ENCODE measurements around the gene NFKBIA. TPM values are rescaled to one million over a fixed set of nuclear protein-coding genes. Genes with fewer than 3 reads are reported as not detected.

Gene NFKBIA
- total and polyA plus RNA-seq, 10 donors: 107 to 482 (median 305) TPM

DNA sequence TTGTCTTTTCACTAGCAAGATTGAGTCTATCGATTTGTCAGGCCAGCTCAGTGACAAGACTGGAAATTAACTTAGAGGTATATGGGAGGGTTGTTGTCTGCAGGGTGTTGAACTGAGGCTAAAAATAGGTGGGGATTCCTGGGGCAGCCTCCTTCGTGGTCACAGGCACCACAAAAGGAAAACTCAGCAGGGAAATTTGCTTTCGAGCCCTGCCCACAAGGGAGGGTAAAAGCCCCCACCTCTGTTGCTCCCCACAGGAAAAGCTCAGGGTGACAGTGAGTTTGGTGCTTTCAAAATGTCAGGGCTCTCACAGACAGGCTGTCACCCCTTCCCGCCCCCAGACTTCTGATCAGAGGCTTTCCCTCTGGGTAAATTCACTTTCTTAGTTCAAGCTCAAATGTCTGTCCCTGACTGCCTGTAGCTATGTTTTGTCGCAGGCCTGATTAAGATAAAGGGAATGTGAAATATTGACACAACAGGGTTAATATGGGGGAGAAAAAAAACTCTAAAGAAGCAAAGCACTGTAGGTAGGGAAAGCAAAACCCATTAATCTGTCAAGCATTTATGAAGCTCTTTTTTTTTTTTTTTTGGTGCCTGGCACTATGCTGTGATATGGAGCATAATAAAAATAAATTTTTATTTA is 11.7 kb upstream of the NFKBIA start:
- no peaks in the 10 kb centered on the region for H3K9me3 ChIP-seq
- H3K36me3 ChIP-seq: no peaks in the 10 kb centered on the region
- peak overlapping the region in 7 of 8 donors; percentile 44 to 78 (median 69) for H3K27ac ChIP-seq
- no peaks in the 10 kb centered on the region for H3K27me3 ChIP-seq (replicated peaks in 1 of 7)
- no peak for DNase-seq
- TF ChIP-seq POLR2AphosphoS5 (IDR thresholded peaks at IDR 0.05) (no peak), CTCF (IDR thresholded peaks at IDR 0.05 in 8 of 11, conservative IDR thresholded peaks at IDR 0.05 in 3 of 11) (no peak), POLR2A (IDR thresholded peaks at IDR 0.05) (no peak)
- WGBS, 5 donors: 11 to 27% (median 14%) methylated on average over 5 of the region's 5 CpGs
- peaks cover 5 to 68% (median 47%) of the 10 kb centered on the region in 6 donors for H3K4me1 ChIP-seq
- intact Hi-C loops (cut with DNase I; ENCODE audit: low total_unique reads): no loop called here
- H3K4me3 ChIP-seq: peak overlapping the region in 1 of 8 donors; percentile 1

GRCh38 chr14:35414365-35414764 is 9.8 kb upstream of the NFKBIA start:
- H3K9me3 ChIP-seq: no peaks in the 10 kb centered on the region
- WGBS, 5 donors: 55 to 66% (median 57%) methylated on average over 4 of the region's 4 CpGs
- TF ChIP-seq POLR2A (IDR thresholded peaks at IDR 0.05) (no peak), POLR2AphosphoS5 (IDR thresholded peaks at IDR 0.05) (peak in 2 of 3 donors; percentile 50 to 65)
- no peaks in the 10 kb centered on the region for H3K36me3 ChIP-seq
- H3K27ac ChIP-seq: peak overlapping the region; percentile 28 to 78 (median 68)
- no peaks in the 10 kb centered on the region for H3K27me3 ChIP-seq (replicated peaks in 1 of 7)
- H3K4me1 ChIP-seq: peaks cover 5 to 64% (median 47%) of the 10 kb centered on the region in 6 donors
- DNase-seq: no peak
- no peak overlapping the region for H3K4me3 ChIP-seq
- intact Hi-C loops (cut with DNase I; ENCODE audit: low total_unique reads): no loop called here

DNA sequence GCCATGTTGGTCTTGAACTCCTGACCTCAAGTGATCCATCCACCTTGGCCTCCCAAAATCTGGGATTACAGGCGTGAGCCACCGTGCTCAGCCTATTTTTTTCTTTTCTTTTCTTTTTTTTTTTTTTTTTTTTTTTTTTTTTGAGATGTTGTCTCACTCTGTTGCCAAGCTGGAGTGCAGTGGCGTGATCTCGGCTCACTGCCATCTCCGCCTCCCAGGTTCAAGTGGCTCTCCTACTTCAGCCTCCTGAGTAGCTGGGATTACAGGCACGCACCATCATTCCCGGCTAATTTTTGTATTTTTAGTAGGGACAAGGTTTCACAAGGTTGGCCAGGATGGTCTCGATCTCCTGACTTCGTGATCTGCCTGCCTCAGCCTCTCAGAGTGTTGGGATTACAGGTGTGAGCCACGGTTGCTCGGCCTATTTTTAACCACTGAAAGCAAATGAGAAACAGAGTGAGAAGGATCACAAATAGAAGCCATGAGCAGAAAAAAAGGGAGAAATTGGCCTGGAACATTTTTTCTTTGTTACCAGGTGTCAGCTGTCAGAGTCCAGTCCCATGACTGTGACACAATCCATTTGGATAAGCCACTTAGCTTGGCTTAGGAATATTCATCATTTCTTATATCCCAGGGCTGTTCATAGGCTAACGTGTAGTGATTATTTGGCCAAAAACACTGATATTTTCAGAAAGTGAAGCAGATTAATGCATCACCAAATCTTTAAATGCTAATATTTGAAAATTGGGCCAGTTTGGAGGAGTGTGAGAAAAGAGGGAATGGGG is 7.9 kb upstream of the NFKBIA start:
- TF ChIP-seq POLR2AphosphoS5 (IDR thresholded peaks at IDR 0.05) (no peak), CTCF (IDR thresholded peaks at IDR 0.05 in 8 of 11, conservative IDR thresholded peaks at IDR 0.05 in 3 of 11) (no peak), POLR2A (IDR thresholded peaks at IDR 0.05) (no peak)
- Histone ChIP-seq H3K4me3 (no peak overlapping the region), H3K27ac (peak overlapping the region in 1 of 8 donors; percentile 69), H3K36me3 (no peaks in the 10 kb centered on the region), H3K9me3 (no peaks in the 10 kb centered on the region), H3K4me1 (peaks cover 5 to 62% (median 42%) of the 10 kb centered on the region in 6 donors), H3K27me3 (replicated peaks in 1 of 7) (no peaks in the 10 kb centered on the region)
- no peak for DNase-seq
- intact Hi-C loops (cut with DNase I; ENCODE audit: low total_unique reads): loop anchor here (2.0 kb wide), 1 partner anchor 272 kb away; no protein-coding TSS in a partner anchor
- WGBS, 5 donors: 79 to 90% (median 87%) methylated on average over 12 of the region's 12 CpGs

DNA sequence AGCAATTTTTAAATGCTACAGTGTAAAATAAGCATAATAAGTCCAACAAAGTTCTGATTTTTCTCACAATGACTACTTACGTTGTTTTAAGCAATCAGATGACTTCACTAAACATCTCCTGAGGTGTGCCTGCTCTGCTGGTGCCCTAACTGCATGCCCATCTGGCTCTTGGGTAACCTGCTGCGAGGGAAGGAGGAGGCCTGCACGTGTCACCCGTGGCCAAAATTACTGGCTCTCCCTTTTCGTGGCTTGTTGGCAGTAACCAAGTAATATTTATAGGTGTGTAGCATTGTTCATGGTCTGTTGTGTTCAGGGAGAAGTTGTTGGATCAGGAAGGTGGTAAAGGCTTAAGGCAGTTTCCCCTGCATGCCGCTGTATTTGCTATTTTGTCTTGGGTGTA is 6.3 kb upstream of the NFKBIA start:
- DNase-seq: no peak
- H3K27me3 ChIP-seq (replicated peaks in 1 of 7): no peaks in the 10 kb centered on the region
- 79 to 92% (median 84%) methylated on average over 6 of the region's 6 CpGs for WGBS, 5 donors
- no peak overlapping the region for H3K27ac ChIP-seq
- no peaks in the 10 kb centered on the region for H3K9me3 ChIP-seq
- no peak overlapping the region for H3K4me3 ChIP-seq
- intact Hi-C loops (cut with DNase I; ENCODE audit: low total_unique reads): no loop called here
- H3K36me3 ChIP-seq: no peaks in the 10 kb centered on the region
- TF ChIP-seq CTCF (IDR thresholded peaks at IDR 0.05 in 8 of 11, conservative IDR thresholded peaks at IDR 0.05 in 3 of 11): no peak
- TF ChIP-seq POLR2A (IDR thresholded peaks at IDR 0.05): no peak
- no peak for TF ChIP-seq POLR2AphosphoS5 (IDR thresholded peaks at IDR 0.05)
- peaks cover 16 to 62% (median 43%) of the 10 kb centered on the region in 6 donors for H3K4me1 ChIP-seq

Data from spleen (tissue), 11 donors.